ENCODE measurements around the gene MYO9A. TPM values are rescaled to one million over a fixed set of nuclear protein-coding genes. Genes with fewer than 3 reads are reported as not detected.
A peak's percentile ranks its signal among the peaks of the same experiment; 100 is the strongest.

The MYO9A gene
- total and polyA plus RNA-seq, 2 donors, result 4.4 to 11.6 TPM

DNA sequence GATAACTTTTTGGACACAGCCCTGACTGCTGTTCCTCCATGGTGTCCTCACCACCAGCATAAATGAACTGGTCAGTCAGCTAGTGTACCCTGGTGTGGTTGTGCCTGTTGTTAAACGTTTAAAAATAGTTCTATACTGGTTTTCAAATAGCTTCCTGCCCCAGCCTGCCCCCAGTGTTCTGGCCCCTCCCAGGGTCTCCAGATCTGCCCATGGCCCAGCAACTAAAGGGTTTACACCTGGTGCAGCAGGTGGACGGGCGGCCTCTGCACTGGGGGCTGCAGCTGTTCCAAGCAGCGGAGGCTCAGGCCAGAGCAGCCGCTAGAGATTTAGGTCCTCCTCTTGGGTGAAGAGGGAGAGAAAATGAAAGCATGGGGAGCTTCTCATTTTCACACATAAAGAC, 313.7 kb downstream of the MYO9A start:
- no peak overlapping the region for H3K27ac ChIP-seq (ENCODE audit: low read depth in 1 of 2, low read length in 1 of 2)
- DNase-seq (ENCODE audit: low read depth in 6 of 9, low spot score in 9 of 9), result no peak
- 54% methylated on average over 5 of the region's 5 CpGs for WGBS
- no peaks in the 10 kb centered on the region for H3K36me3 ChIP-seq (ENCODE audit: control insufficient read depth in 2 of 2, insufficient read depth in 2 of 2, low read length in 1 of 2)
- no peak overlapping the region for H3K4me3 ChIP-seq (ENCODE audit: low read length in 2 of 2)
- H3K9me3 ChIP-seq (ENCODE audit: control insufficient read depth in 2 of 2, insufficient read depth in 1 of 2, low read length in 1 of 2), result no peaks in the 10 kb centered on the region
- no peaks in the 10 kb centered on the region for H3K4me1 ChIP-seq (ENCODE audit: control insufficient read depth in 2 of 2, insufficient read depth in 2 of 2, low read length in 2 of 2)
- H3K27me3 ChIP-seq (ENCODE audit: control insufficient read depth in 2 of 2, insufficient read depth in 1 of 2, low read length in 1 of 2), result no peaks in the 10 kb centered on the region

DNA sequence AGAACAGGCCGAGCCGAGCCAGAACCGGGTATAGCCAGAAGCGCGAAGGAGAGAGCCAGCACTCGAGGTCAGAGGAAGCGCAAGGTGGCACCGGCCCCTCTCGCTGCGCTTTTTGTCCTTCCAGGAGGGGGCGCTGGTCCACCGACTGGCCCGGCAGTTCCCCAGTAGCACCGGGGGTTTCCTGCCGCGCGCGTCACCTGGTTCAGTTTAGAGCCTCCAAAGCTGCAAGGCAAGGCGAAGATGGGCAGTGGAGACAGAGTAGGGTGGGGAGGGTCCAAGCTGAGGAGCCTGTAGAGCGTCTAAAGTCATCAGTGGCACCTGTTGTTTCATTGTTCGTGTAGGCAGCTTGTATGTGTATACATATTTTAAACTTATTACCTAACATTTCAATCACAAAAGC, 315.2 kb downstream of the MYO9A start:
- no peaks in the 10 kb centered on the region for H3K4me1 ChIP-seq (ENCODE audit: control insufficient read depth in 2 of 2, insufficient read depth in 2 of 2, low read length in 2 of 2)
- no peaks in the 10 kb centered on the region for H3K27me3 ChIP-seq (ENCODE audit: control insufficient read depth in 2 of 2, insufficient read depth in 1 of 2, low read length in 1 of 2)
- no peaks in the 10 kb centered on the region for H3K9me3 ChIP-seq (ENCODE audit: control insufficient read depth in 2 of 2, insufficient read depth in 1 of 2, low read length in 1 of 2)
- no peaks in the 10 kb centered on the region for H3K36me3 ChIP-seq (ENCODE audit: control insufficient read depth in 2 of 2, insufficient read depth in 2 of 2, low read length in 1 of 2)
- no peak overlapping the region for H3K4me3 ChIP-seq (ENCODE audit: low read length in 2 of 2)
- DNase-seq (ENCODE audit: low read depth in 6 of 9, low spot score in 9 of 9), result peak in 2 of 9 donors; percentile 26 to 30
- WGBS, result 62% methylated on average over 21 of the region's 21 CpGs
- no peak overlapping the region for H3K27ac ChIP-seq (ENCODE audit: low read depth in 1 of 2, low read length in 1 of 2)

DNA sequence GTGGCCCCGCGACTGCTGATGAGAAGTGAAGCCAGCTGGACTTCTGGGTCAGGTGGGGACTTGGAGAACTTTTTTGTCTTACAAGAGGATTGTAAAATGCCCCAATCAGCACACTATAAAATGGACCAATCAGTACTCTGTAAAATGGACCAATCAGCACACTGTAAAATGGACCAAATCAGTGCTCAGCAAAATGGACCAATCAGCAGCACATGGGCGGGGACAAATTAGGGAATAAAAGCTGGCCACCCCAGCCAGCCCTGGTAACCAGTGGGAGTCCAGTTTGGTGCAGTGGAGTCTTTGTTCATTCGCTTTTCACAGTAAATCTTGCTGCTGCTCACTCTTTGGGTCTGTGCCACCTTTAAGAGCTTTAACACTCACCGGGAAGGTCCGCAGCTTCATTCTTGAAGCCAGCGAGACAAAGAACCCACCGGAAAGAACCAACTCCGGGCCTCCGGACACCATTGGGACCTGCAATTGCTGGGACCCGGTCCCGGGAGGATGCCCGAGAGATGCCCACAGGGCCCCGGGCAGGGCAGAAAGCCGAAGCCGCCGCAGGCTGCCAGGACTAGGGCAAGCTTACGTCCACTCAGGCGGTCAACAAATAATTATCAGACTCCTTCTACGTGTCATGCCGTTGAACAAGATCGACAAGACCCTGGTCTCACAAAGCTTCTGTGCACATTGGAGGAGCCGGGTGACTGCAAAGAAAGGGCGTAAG, 315.9 kb downstream of the MYO9A start:
- Histone ChIP-seq H3K36me3 (ENCODE audit: control insufficient read depth in 2 of 2, insufficient read depth in 2 of 2, low read length in 1 of 2) (no peaks in the 10 kb centered on the region), H3K9me3 (ENCODE audit: control insufficient read depth in 2 of 2, insufficient read depth in 1 of 2, low read length in 1 of 2) (no peaks in the 10 kb centered on the region), H3K4me3 (ENCODE audit: low read length in 2 of 2) (no peak overlapping the region), H3K27me3 (ENCODE audit: control insufficient read depth in 2 of 2, insufficient read depth in 1 of 2, low read length in 1 of 2) (no peaks in the 10 kb centered on the region), H3K27ac (ENCODE audit: low read depth in 1 of 2, low read length in 1 of 2) (no peak overlapping the region), H3K4me1 (ENCODE audit: control insufficient read depth in 2 of 2, insufficient read depth in 2 of 2, low read length in 2 of 2) (no peaks in the 10 kb centered on the region)
- DNase-seq (ENCODE audit: low read depth in 6 of 9, low spot score in 9 of 9), result no peak
- 98% methylated on average over 24 of the region's 24 CpGs for WGBS

DNA sequence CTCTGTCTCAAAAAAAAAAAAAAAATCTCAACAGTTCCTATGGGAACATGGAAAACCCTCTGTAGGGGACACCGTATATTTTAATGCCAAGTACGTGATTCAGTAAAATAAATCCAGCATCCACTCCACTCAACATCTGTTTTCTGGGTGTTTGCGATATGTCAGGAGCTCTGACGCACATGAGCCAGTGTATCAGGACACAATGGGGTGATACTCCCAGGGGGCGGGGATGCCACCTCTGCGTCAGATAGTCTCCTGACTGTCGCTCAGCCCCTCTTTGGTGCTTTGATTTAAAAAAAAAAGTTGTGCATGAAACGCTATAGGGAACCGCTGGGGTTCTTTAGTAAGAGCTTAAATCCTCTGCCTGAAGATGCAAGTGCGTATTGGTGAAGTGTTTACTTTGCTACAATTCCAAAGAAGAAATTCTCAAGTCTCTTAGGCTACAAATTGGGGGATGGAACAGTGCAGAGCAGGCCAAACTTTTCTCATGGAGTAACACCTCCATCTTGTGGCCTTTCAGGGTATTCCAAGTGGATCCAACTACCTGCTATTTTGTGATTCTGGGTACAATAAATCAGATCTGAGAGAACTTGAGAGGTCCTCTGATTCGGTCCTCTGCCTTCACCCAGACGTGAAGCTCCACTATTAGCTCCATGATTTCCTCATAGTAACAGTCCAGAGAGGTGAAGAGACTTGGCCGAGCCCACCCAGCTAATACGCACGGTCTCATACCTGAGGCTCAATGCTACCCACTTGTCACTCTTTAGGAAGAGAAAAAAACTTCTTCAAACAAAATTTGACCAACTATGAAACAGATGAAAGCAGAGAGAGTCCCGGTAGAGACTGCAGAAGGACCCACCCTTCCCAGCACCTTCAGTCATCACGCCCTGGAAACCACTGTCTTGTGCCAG, 316.9 kb downstream of the MYO9A start:
- Histone ChIP-seq H3K9me3 (ENCODE audit: control insufficient read depth in 2 of 2, insufficient read depth in 1 of 2, low read length in 1 of 2) (no peaks in the 10 kb centered on the region), H3K27me3 (ENCODE audit: control insufficient read depth in 2 of 2, insufficient read depth in 1 of 2, low read length in 1 of 2) (no peaks in the 10 kb centered on the region), H3K4me3 (ENCODE audit: low read length in 2 of 2) (no peak overlapping the region), H3K4me1 (ENCODE audit: control insufficient read depth in 2 of 2, insufficient read depth in 2 of 2, low read length in 2 of 2) (no peaks in the 10 kb centered on the region), H3K36me3 (ENCODE audit: control insufficient read depth in 2 of 2, insufficient read depth in 2 of 2, low read length in 1 of 2) (no peaks in the 10 kb centered on the region), H3K27ac (ENCODE audit: low read depth in 1 of 2, low read length in 1 of 2) (no peak overlapping the region)
- WGBS, result 69% methylated on average over 17 of the region's 17 CpGs
- DNase-seq (ENCODE audit: low read depth in 6 of 9, low spot score in 9 of 9), result peak in 5 of 9 donors; percentile 7 to 45 (median 30)

DNA sequence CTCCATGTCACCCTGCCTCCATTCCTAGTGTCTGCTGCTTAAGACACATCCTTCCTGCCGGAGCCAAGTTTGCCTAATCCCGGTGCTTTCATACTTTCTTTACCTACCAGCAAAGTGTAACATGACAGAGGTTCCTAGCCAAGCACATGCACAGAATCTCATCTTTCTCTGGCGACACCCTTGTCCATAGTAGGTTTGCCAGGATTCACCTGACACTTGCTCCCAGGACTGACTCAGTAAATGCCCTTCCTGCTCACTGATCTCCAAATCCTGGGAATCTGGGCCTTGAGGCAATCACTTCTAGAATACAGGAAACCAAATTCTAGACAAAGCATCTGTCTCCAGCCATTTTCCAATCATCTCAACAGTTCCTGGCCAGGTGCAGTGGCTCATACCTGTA, 317.8 kb downstream of the MYO9A start:
- DNase-seq (ENCODE audit: low read depth in 6 of 9, low spot score in 9 of 9), result no peak
- no peak overlapping the region for H3K27ac ChIP-seq (ENCODE audit: low read depth in 1 of 2, low read length in 1 of 2)
- no peaks in the 10 kb centered on the region for H3K4me1 ChIP-seq (ENCODE audit: control insufficient read depth in 2 of 2, insufficient read depth in 2 of 2, low read length in 2 of 2)
- 93% methylated on average over 3 of the region's 3 CpGs for WGBS
- no peaks in the 10 kb centered on the region for H3K27me3 ChIP-seq (ENCODE audit: control insufficient read depth in 2 of 2, insufficient read depth in 1 of 2, low read length in 1 of 2)
- no peak overlapping the region for H3K4me3 ChIP-seq (ENCODE audit: low read length in 2 of 2)
- no peaks in the 10 kb centered on the region for H3K36me3 ChIP-seq (ENCODE audit: control insufficient read depth in 2 of 2, insufficient read depth in 2 of 2, low read length in 1 of 2)
- no peaks in the 10 kb centered on the region for H3K9me3 ChIP-seq (ENCODE audit: control insufficient read depth in 2 of 2, insufficient read depth in 1 of 2, low read length in 1 of 2)

DNA sequence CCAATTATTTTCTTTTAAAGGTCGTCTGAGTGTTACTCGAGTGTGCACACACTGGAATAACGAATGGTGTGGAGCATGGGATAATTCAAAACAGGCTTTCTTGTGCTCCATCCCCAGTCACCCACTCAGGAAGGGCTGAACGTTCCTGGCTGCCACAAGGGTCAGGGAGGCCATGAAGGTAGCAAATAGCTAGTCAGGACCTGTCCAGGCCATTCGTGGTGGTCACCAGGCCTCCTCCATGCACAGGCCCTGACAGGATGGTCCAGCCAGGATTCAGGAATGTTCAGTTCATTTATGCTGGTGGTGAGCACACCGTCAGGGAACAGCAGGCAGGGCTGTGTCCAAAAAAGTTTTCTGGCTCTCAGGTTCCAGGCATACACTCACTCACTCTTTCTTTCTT, 319.3 kb downstream of the MYO9A start:
- Histone ChIP-seq H3K27me3 (ENCODE audit: control insufficient read depth in 2 of 2, insufficient read depth in 1 of 2, low read length in 1 of 2) (no peaks in the 10 kb centered on the region), H3K27ac (ENCODE audit: low read depth in 1 of 2, low read length in 1 of 2) (no peak overlapping the region), H3K4me3 (ENCODE audit: low read length in 2 of 2) (no peak overlapping the region), H3K36me3 (ENCODE audit: control insufficient read depth in 2 of 2, insufficient read depth in 2 of 2, low read length in 1 of 2) (no peaks in the 10 kb centered on the region), H3K4me1 (ENCODE audit: control insufficient read depth in 2 of 2, insufficient read depth in 2 of 2, low read length in 2 of 2) (no peaks in the 10 kb centered on the region), H3K9me3 (ENCODE audit: control insufficient read depth in 2 of 2, insufficient read depth in 1 of 2, low read length in 1 of 2) (no peaks in the 10 kb centered on the region)
- no peak for DNase-seq (ENCODE audit: low read depth in 6 of 9, low spot score in 9 of 9)
- WGBS, result 90% methylated on average over 6 of the region's 6 CpGs

DNA sequence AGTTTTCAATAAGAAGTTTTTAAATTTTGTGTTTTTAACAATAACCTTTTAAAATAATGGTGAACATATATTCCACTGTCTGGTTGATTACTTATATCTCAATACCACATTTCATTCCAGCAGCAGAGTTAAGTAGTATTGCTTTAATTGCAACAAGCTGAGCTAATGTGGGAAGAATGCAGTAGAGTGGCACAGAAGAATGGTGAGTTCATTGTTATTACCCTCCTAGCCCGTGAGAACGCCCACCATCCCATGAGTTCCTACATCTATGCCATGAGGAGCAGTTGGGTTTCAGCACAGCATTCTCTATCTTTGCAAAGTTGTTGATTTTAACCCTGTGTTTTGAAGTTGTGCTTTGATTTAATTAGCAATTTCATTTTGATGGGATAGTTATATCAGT, 325.4 kb downstream of the MYO9A start:
- WGBS, result 91% methylated on average over 2 of the region's 2 CpGs
- no peak for DNase-seq (ENCODE audit: low read depth in 6 of 9, low spot score in 9 of 9)
- Histone ChIP-seq H3K36me3 (ENCODE audit: control insufficient read depth in 2 of 2, insufficient read depth in 2 of 2, low read length in 1 of 2) (no peaks in the 10 kb centered on the region), H3K4me1 (ENCODE audit: control insufficient read depth in 2 of 2, insufficient read depth in 2 of 2, low read length in 2 of 2) (no peaks in the 10 kb centered on the region), H3K27ac (ENCODE audit: low read depth in 1 of 2, low read length in 1 of 2) (no peak overlapping the region), H3K9me3 (ENCODE audit: control insufficient read depth in 2 of 2, insufficient read depth in 1 of 2, low read length in 1 of 2) (no peaks in the 10 kb centered on the region), H3K4me3 (ENCODE audit: low read length in 2 of 2) (no peak overlapping the region), H3K27me3 (ENCODE audit: control insufficient read depth in 2 of 2, insufficient read depth in 1 of 2, low read length in 1 of 2) (no peaks in the 10 kb centered on the region)

DNA sequence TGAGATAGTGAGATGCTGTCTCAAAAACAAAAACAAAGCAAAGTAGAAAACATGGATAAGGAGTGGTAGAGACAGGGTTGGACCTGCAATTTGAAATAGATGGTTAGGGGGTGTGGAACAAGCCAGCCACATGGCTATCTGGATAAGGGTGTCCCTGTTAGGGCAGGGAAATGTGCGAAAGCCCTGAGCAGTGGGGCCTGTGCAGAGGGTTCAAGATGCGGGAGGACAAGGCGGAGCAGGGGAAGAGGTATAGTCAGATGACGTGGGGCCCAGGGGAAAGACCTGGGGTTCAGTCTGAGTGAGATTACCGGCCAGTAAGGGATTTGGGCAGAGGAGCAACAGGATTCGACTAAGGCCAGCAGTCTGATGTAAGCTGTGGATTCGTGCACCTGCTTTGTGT, 326.0 kb downstream of the MYO9A start:
- Histone ChIP-seq H3K4me3 (ENCODE audit: low read length in 2 of 2) (no peak overlapping the region), H3K27me3 (ENCODE audit: control insufficient read depth in 2 of 2, insufficient read depth in 1 of 2, low read length in 1 of 2) (no peaks in the 10 kb centered on the region), H3K9me3 (ENCODE audit: control insufficient read depth in 2 of 2, insufficient read depth in 1 of 2, low read length in 1 of 2) (no peaks in the 10 kb centered on the region), H3K36me3 (ENCODE audit: control insufficient read depth in 2 of 2, insufficient read depth in 2 of 2, low read length in 1 of 2) (no peaks in the 10 kb centered on the region), H3K4me1 (ENCODE audit: control insufficient read depth in 2 of 2, insufficient read depth in 2 of 2, low read length in 2 of 2) (no peaks in the 10 kb centered on the region), H3K27ac (ENCODE audit: low read depth in 1 of 2, low read length in 1 of 2) (no peak overlapping the region)
- no peak for DNase-seq (ENCODE audit: low read depth in 6 of 9, low spot score in 9 of 9)
- 97% methylated on average over 7 of the region's 7 CpGs for WGBS

DNA sequence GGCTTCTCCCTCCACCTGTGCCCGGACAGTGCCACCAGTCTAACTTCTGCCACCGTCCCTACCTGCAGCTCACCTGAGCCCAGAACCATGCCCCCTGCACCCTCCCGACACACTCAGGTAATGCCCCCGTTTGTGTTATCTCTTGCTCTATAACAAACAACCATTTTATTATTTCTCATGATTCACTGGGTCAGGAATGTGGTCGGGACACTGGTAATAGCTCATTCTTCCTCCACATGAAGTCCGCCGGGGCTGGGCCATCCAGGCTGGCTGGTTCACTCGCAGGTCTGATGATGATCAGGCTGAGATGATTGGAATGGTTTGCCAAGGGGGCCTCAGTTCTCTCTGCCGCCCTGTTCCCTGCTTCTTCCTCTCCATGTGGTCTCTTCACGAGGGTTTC, 327.9 kb downstream of the MYO9A start:
- Histone ChIP-seq H3K27ac (ENCODE audit: low read depth in 1 of 2, low read length in 1 of 2) (no peak overlapping the region), H3K4me1 (ENCODE audit: control insufficient read depth in 2 of 2, insufficient read depth in 2 of 2, low read length in 2 of 2) (no peaks in the 10 kb centered on the region), H3K27me3 (ENCODE audit: control insufficient read depth in 2 of 2, insufficient read depth in 1 of 2, low read length in 1 of 2) (no peaks in the 10 kb centered on the region), H3K9me3 (ENCODE audit: control insufficient read depth in 2 of 2, insufficient read depth in 1 of 2, low read length in 1 of 2) (no peaks in the 10 kb centered on the region), H3K4me3 (ENCODE audit: low read length in 2 of 2) (no peak overlapping the region), H3K36me3 (ENCODE audit: control insufficient read depth in 2 of 2, insufficient read depth in 2 of 2, low read length in 1 of 2) (no peaks in the 10 kb centered on the region)
- 86% methylated on average over 10 of the region's 10 CpGs for WGBS
- DNase-seq (ENCODE audit: low read depth in 6 of 9, low spot score in 9 of 9), result no peak

Data from thymus (tissue), 11 donors.